CD8-positive, alpha-beta memory T cell (primary cell): ENCODE measurements around the gene C2orf42. TPM values are rescaled to one million over a fixed set of nuclear protein-coding genes. Genes with fewer than 3 reads are reported as not detected.
"Not testable (repeated sequence)": the region's sequence is repeated elsewhere in the genome, so short reads cannot be mapped to it uniquely, and the experiment has no call there.

Experiments used
- CTCF ChIA-PET: fragments of 350-600 bp; sonication (Branson Sonifier 250); formaldehyde crosslinking; loops from one replicate; lab custom pipeline; 2021; ENCODE audit warnings: antibody characterized with exemption; lab: Charles Lee
- POLR2A ChIA-PET: fragments of 350-600 bp; sonication (Branson Sonifier 250); formaldehyde crosslinking; loops from one replicate; lab custom pipeline; 2021; ENCODE audit warnings: antibody characterized with exemption; lab: Charles Lee
- DNase-seq, 5 donors: peaks; one replicate each; pipeline versions ENCODE4 v3.0.0 to v3.0.0-alpha.2; 2020 to 2022; ENCODE audit warnings: mixed read lengths in 1 of 5
- H3K27ac ChIP-seq: one replicate; pipeline ENCODE4 v1.7.0; 2013; ENCODE audit warnings: low read depth, mild to moderate bottlenecking, low read length, moderate library complexity
- H3K27me3 ChIP-seq: 2 replicates; pipeline ENCODE4 v1.7.0; 2013; ENCODE audit warnings: low read length, mild to moderate bottlenecking; ENCODE audit not compliant: insufficient read depth, poor library complexity, severe bottlenecking
- H3K36me3 ChIP-seq: 2 replicates; pipeline ENCODE4 v1.7.0; 2013; ENCODE audit warnings: mild to moderate bottlenecking, low read length, moderate library complexity; ENCODE audit not compliant: insufficient read depth
- H3K4me1 ChIP-seq: 2 replicates; pipeline ENCODE4 v1.7.0; 2013; ENCODE audit warnings: mild to moderate bottlenecking, low read length, moderate library complexity; ENCODE audit not compliant: insufficient read depth
- H3K4me3 ChIP-seq: 2 replicates; pipeline ENCODE4 v1.7.0; 2013; ENCODE audit warnings: mild to moderate bottlenecking, low read length
- H3K9me3 ChIP-seq: 2 replicates; pipeline ENCODE4 v1.7.0; 2013; ENCODE audit warnings: mild to moderate bottlenecking, low read length
- H3K27ac Mint-ChIP-seq, 8 donors: one replicate each; pipeline ENCODE4 v1.8.0; 2020 to 2021; ENCODE audit warnings: mixed read lengths in 8 of 8, mild to moderate bottlenecking in 6 of 8, inconsistent platforms in 3 of 8, moderate library complexity in 3 of 8
- H3K27me3 Mint-ChIP-seq, 2 donors: one replicate each; pipeline ENCODE4 v1.8.0; 2020 to 2021; ENCODE audit warnings: mixed read lengths in 2 of 2, mild to moderate bottlenecking in 1 of 2, moderate library complexity in 1 of 2
- H3K36me3 Mint-ChIP-seq, 3 donors: one replicate each; pipeline ENCODE4 v1.8.0; 2020 to 2021; ENCODE audit warnings: mixed read lengths in 3 of 3, inconsistent platforms in 1 of 3, mild to moderate bottlenecking in 1 of 3
- H3K4me1 Mint-ChIP-seq, 3 donors: one replicate each; pipeline ENCODE4 v1.8.0; 2020 to 2021; ENCODE audit warnings: mixed read lengths in 3 of 3, inconsistent platforms in 1 of 3, mild to moderate bottlenecking in 1 of 3
- H3K4me3 Mint-ChIP-seq, 7 donors: one replicate each; pipeline ENCODE4 v1.8.0; 2020 to 2021; ENCODE audit warnings: mixed read lengths in 7 of 7, mild to moderate bottlenecking in 6 of 7, moderate library complexity in 4 of 7, inconsistent platforms in 2 of 7
- H3K9me3 Mint-ChIP-seq, 5 donors: one replicate each; pipeline ENCODE4 v1.8.0; 2020 to 2022; ENCODE audit warnings: mixed read lengths in 5 of 5, mild to moderate bottlenecking in 3 of 5, moderate library complexity in 2 of 5, inconsistent platforms in 1 of 5
- polyA plus RNA-seq: library from polyadenylated mRNA; unstranded; fragments of 300-500 nt; fragmentation: Illumina TruSeq; gene quantifications from one replicate; pipeline ENCODE4 v1.2.3, GENCODE V29; 2021
- total RNA-seq, 2 experiments: library from RNA; stranded (reverse); gene quantifications; one replicate each; pipeline ENCODE4 v1.2.3, GENCODE V29; 2021

The C2orf42 gene
- total and polyA plus RNA-seq, 3 experiments from 2014 or later, result 29.1 to 34.6 (median 31.4) TPM

- Mint-ChIP-seq H3K27ac (peak overlapping the region in 1 of 8 donors; percentile 21), H3K4me1 (peaks cover 17 to 22% (median 22%) of the 10 kb centered on the region in 3 donors), H3K27me3 (peaks cover 0 to 3% of the 10 kb centered on the region in 2 donors), H3K9me3 (no peaks in the 10 kb centered on the region), H3K36me3 (peaks cover 0 to 14% (median 0%) of the 10 kb centered on the region in 3 donors), H3K4me3 (no peak overlapping the region)
- peaks cover 5% of the 10 kb centered on the region for H3K4me1 ChIP-seq
- H3K9me3 ChIP-seq, result no peaks in the 10 kb centered on the region
- no peaks in the 10 kb centered on the region for H3K27me3 ChIP-seq
- no peaks in the 10 kb centered on the region for H3K36me3 ChIP-seq
- H3K27ac ChIP-seq, result no peak overlapping the region
- POLR2A ChIA-PET, result no interaction called here
- no peak overlapping the region for H3K4me3 ChIP-seq
- CTCF ChIA-PET, result no interaction called here
- no peak for DNase-seq
Measured at GRCh38 chr2:70192516-70192915, 1.7 kb upstream of the C2orf42 start.

- ChIA-PET CTCF (interaction anchor here (0.7 to 2.1 kb wide), 14 partner anchors 8 to 279 kb away, joined by 3 to 10 read pairs (median 5); partner anchors contain the start of genes FAM136A, MXD1 and SNRPG), POLR2A (interaction anchor here (0.6 to 2.8 kb wide), 13 partner anchors 17 to 288 kb away, joined by 3 to 32 read pairs (median 4); partner anchors contain the start of genes MXD1, PCBP1, PCYOX1 and SNRPG)
- Mint-ChIP-seq H3K36me3 (peaks cover 0 to 14% (median 0%) of the 10 kb centered on the region in 3 donors), H3K9me3 (no peaks in the 10 kb centered on the region), H3K4me1 (peaks cover 17 to 22% (median 22%) of the 10 kb centered on the region in 3 donors), H3K4me3 (peak overlapping the region; percentile 90 to 98 (median 95)), H3K27me3 (peaks cover 0 to 3% of the 10 kb centered on the region in 2 donors), H3K27ac (peak overlapping the region; percentile 96 to 100 (median 99))
- Histone ChIP-seq H3K27ac (peak overlapping the region; percentile 93), H3K4me3 (peak overlapping the region; percentile 82), H3K36me3 (no peaks in the 10 kb centered on the region), H3K9me3 (no peaks in the 10 kb centered on the region), H3K27me3 (no peaks in the 10 kb centered on the region), H3K4me1 (peaks cover 5% of the 10 kb centered on the region)
- no peak for DNase-seq
Measured at GRCh38 chr2:70191244-70191735, 471 bp upstream of the C2orf42 start.

GRCh38 chr2:70188460-70188859, 2.4 kb downstream of the C2orf42 start:
- H3K4me3 Mint-ChIP-seq, result peak overlapping the region in 5 of 7 donors; percentile 8 to 49 (median 36)

GRCh38 chr2:70187170-70187569, 3.6 kb downstream of the C2orf42 start:
- H3K4me1 ChIP-seq, CTCF ChIA-PET, H3K36me3 ChIP-seq, H3K27me3 Mint-ChIP-seq, H3K4me3 Mint-ChIP-seq, H3K4me3 ChIP-seq, DNase-seq, H3K9me3 Mint-ChIP-seq, H3K9me3 ChIP-seq, POLR2A ChIA-PET, H3K27me3 ChIP-seq, H3K27ac ChIP-seq: not testable (repeated sequence)
- H3K4me1 Mint-ChIP-seq, result peaks cover 17 to 22% (median 22%) of the 10 kb centered on the region in 3 donors
- H3K36me3 Mint-ChIP-seq, result peaks cover 0 to 23% (median 3%) of the 10 kb centered on the region in 3 donors
- H3K27ac Mint-ChIP-seq, result peak overlapping the region in 1 of 8 donors; percentile 32

More at GRCh38 chr2:70188460-70188859, 2.4 kb downstream of the C2orf42 start:
- Histone ChIP-seq H3K36me3 (no peaks in the 10 kb centered on the region), H3K4me3 (no peak overlapping the region), H3K9me3 (no peaks in the 10 kb centered on the region), H3K27me3 (no peaks in the 10 kb centered on the region), H3K27ac (no peak overlapping the region), H3K4me1 (peaks cover 5% of the 10 kb centered on the region)
- ChIA-PET CTCF (interaction anchor here (0.7 kb wide), 1 partner anchor 275 kb away, joined by 3 read pairs; no protein-coding TSS in a partner anchor), POLR2A (no interaction called here)
- Mint-ChIP-seq H3K27ac (peak overlapping the region in 6 of 8 donors; percentile 19 to 81 (median 66)), H3K9me3 (no peaks in the 10 kb centered on the region), H3K4me1 (peaks cover 17 to 22% (median 22%) of the 10 kb centered on the region in 3 donors), H3K27me3 (no peaks in the 10 kb centered on the region), H3K36me3 (peaks cover 0 to 16% (median 0%) of the 10 kb centered on the region in 3 donors)
- no peak for DNase-seq

GRCh38 chr2:70182689-70183088, 8.1 kb downstream of the C2orf42 start:
- H3K27me3 Mint-ChIP-seq, result no peaks in the 10 kb centered on the region
- Histone ChIP-seq H3K4me3 (no peak overlapping the region), H3K9me3 (no peaks in the 10 kb centered on the region), H3K4me1 (no peaks in the 10 kb centered on the region), H3K36me3 (peaks cover 6% of the 10 kb centered on the region), H3K27ac (no peak overlapping the region), H3K27me3 (no peaks in the 10 kb centered on the region)
- no peaks in the 10 kb centered on the region for H3K9me3 Mint-ChIP-seq
- POLR2A ChIA-PET, result no interaction called here
- DNase-seq, result no peak
- H3K36me3 Mint-ChIP-seq, result peaks cover 0 to 31% (median 8%) of the 10 kb centered on the region in 3 donors
- peak overlapping the region in 1 of 8 donors; percentile 72 for H3K27ac Mint-ChIP-seq
- H3K4me1 Mint-ChIP-seq, result peaks cover 0 to 3% (median 2%) of the 10 kb centered on the region in 3 donors
- CTCF ChIA-PET, result no interaction called here
- no peak overlapping the region for H3K4me3 Mint-ChIP-seq

GRCh38 chr2:70181363-70181956, 9.4 kb downstream of the C2orf42 start:
- Mint-ChIP-seq H3K36me3 (peaks cover 0 to 40% (median 10%) of the 10 kb centered on the region in 3 donors), H3K27me3 (no peaks in the 10 kb centered on the region), H3K27ac (peak overlapping the region in 2 of 8 donors; percentile 21 to 40), H3K4me3 (no peak overlapping the region), H3K9me3 (no peaks in the 10 kb centered on the region), H3K4me1 (peaks cover 0 to 3% (median 2%) of the 10 kb centered on the region in 3 donors)
- CTCF ChIA-PET, result interaction anchor here (1.7 kb wide), 1 partner anchor 9 kb away, joined by 6 read pairs; the partner anchor contains the start of gene C2orf42
- Histone ChIP-seq H3K36me3 (peaks cover 10% of the 10 kb centered on the region), H3K27me3 (no peaks in the 10 kb centered on the region), H3K9me3 (no peaks in the 10 kb centered on the region), H3K4me1 (no peaks in the 10 kb centered on the region), H3K4me3 (no peak overlapping the region), H3K27ac (no peak overlapping the region)
- POLR2A ChIA-PET, result no interaction called here
- no peak for DNase-seq

- Histone ChIP-seq H3K4me1 (no peaks in the 10 kb centered on the region), H3K4me3 (no peak overlapping the region), H3K36me3 (peaks cover 16% of the 10 kb centered on the region), H3K27ac (no peak overlapping the region), H3K27me3 (no peaks in the 10 kb centered on the region), H3K9me3 (no peaks in the 10 kb centered on the region)
- H3K4me3 Mint-ChIP-seq, result no peak overlapping the region
- DNase-seq, result no peak
- POLR2A ChIA-PET, result no interaction called here
- no peaks in the 10 kb centered on the region for H3K4me1 Mint-ChIP-seq
- CTCF ChIA-PET, result no interaction called here
- H3K9me3 Mint-ChIP-seq, result no peaks in the 10 kb centered on the region
- peaks cover 10 to 62% (median 15%) of the 10 kb centered on the region in 3 donors for H3K36me3 Mint-ChIP-seq
- H3K27ac Mint-ChIP-seq, result no peak overlapping the region
- no peaks in the 10 kb centered on the region for H3K27me3 Mint-ChIP-seq
Measured at GRCh38 chr2:70173520-70173919, 17.3 kb downstream of the C2orf42 start.

- CTCF ChIA-PET, result interaction anchor here (0.7 kb wide), 2 partner anchors 16 to 659 kb away, joined by 3 read pairs; no protein-coding TSS in a partner anchor
- H3K4me1 ChIP-seq, H3K4me3 Mint-ChIP-seq, H3K27me3 ChIP-seq, H3K27me3 Mint-ChIP-seq, H3K4me3 ChIP-seq, H3K27ac ChIP-seq, H3K27ac Mint-ChIP-seq, H3K4me1 Mint-ChIP-seq, DNase-seq, H3K9me3 ChIP-seq, POLR2A ChIA-PET, H3K36me3 ChIP-seq, H3K9me3 Mint-ChIP-seq: not testable (repeated sequence)
- H3K36me3 Mint-ChIP-seq, result peaks cover 0 to 58% (median 8%) of the 10 kb centered on the region in 3 donors
Measured at GRCh38 chr2:70169654-70170245, 21.1 kb downstream of the C2orf42 start.
